Trophoblast cell (in vitro differentiated cells and primary cell): ENCODE measurements around the gene GPLD1.

Experiments
- DNase-seq, 2 donors: peaks; one replicate each; pipeline ENCODE4 v3.0.0-alpha.2; 2016
- H2AFZ ChIP-seq: 2 replicates; pipeline ENCODE4 v1.6.1; 2013; ENCODE audit warnings: low read length, moderate library complexity, mild to moderate bottlenecking; ENCODE audit not compliant: insufficient read depth, poor library complexity
- H2AK5ac ChIP-seq: 2 replicates; pipeline ENCODE4 v1.6.1; 2013; ENCODE audit warnings: mild to moderate bottlenecking, low read length
- H2BK120ac ChIP-seq: 2 replicates; pipeline ENCODE4 v1.6.1; 2013; ENCODE audit warnings: low read length, mild to moderate bottlenecking, moderate library complexity; ENCODE audit not compliant: insufficient read depth, poor library complexity
- H2BK12ac ChIP-seq: 2 replicates; pipeline ENCODE4 v1.6.1; 2013; ENCODE audit warnings: mild to moderate bottlenecking, low read length, moderate library complexity
- H2BK5ac ChIP-seq: 2 replicates; pipeline ENCODE4 v1.6.1; 2013; ENCODE audit warnings: low read length, low read depth, moderate library complexity, mild to moderate bottlenecking; ENCODE audit not compliant: poor library complexity
- H3K14ac ChIP-seq: 2 replicates; pipeline ENCODE4 v1.6.1; 2013; ENCODE audit warnings: mild to moderate bottlenecking, low read length
- H3K18ac ChIP-seq: 2 replicates; pipeline ENCODE4 v1.6.1; 2013; ENCODE audit warnings: mild to moderate bottlenecking, low read length
- H3K23ac ChIP-seq: 2 replicates; pipeline ENCODE4 v1.6.1; 2013; ENCODE audit warnings: low read length
- H3K27ac ChIP-seq: 2 replicates; pipeline ENCODE4 v1.5.1; 2013; ENCODE audit warnings: low read depth, mild to moderate bottlenecking, inconsistent platforms, low read length, moderate library complexity
- H3K27me3 ChIP-seq: 2 replicates; pipeline ENCODE4 v1.6.1; 2013; ENCODE audit warnings: inconsistent platforms, mild to moderate bottlenecking, low read length, moderate library complexity; ENCODE audit not compliant: insufficient read depth
- H3K36me3 ChIP-seq, 2 experiments: 1 replicate in 1 of 2; 2 replicates in 1 of 2; pipeline ENCODE4 v1.6.1; 2013; ENCODE audit warnings: low read length in 2 of 2, mild to moderate bottlenecking in 2 of 2, moderate library complexity in 1 of 2; ENCODE audit not compliant: insufficient read depth in 2 of 2, control insufficient read depth in 1 of 2
- H3K4ac ChIP-seq: 2 replicates; pipeline ENCODE4 v1.6.1; 2013; ENCODE audit warnings: low read depth, mild to moderate bottlenecking, low read length, moderate library complexity
- H3K4me1 ChIP-seq, 2 experiments: 1 replicate in 1 of 2; 2 replicates in 1 of 2; pipeline ENCODE4 v1.6.1; 2013; ENCODE audit warnings: low read length in 2 of 2, mild to moderate bottlenecking in 2 of 2, moderate library complexity in 1 of 2; ENCODE audit not compliant: insufficient read depth in 2 of 2, control insufficient read depth in 1 of 2
- H3K4me2 ChIP-seq: 2 replicates; pipeline ENCODE4 v1.6.1; 2013; ENCODE audit warnings: inconsistent platforms, mild to moderate bottlenecking, low read length, moderate library complexity
- H3K4me3 ChIP-seq: 2 replicates; pipeline ENCODE4 v1.5.1; 2013; ENCODE audit warnings: mild to moderate bottlenecking, low read depth, low read length, inconsistent platforms
- H3K79me1 ChIP-seq: one replicate; pipeline ENCODE4 v1.6.1; 2013; ENCODE audit warnings: low read length
- H3K79me2 ChIP-seq: 2 replicates; pipeline ENCODE4 v1.6.1; 2013; ENCODE audit warnings: low read length, mild to moderate bottlenecking; ENCODE audit not compliant: control insufficient read depth, insufficient read depth, poor library complexity
- H3K9ac ChIP-seq: 2 replicates; pipeline ENCODE4 v1.6.1; 2013; ENCODE audit warnings: mild to moderate bottlenecking, low read length
- H3K9me3 ChIP-seq: 2 replicates; pipeline ENCODE4 v1.6.1; 2013; ENCODE audit warnings: low read depth, mild to moderate bottlenecking, control low read depth, inconsistent platforms, low read length; ENCODE audit not compliant: insufficient read depth
- H4K12ac ChIP-seq: 2 replicates; pipeline ENCODE4 v1.6.1; 2013; ENCODE audit warnings: low read depth, mild to moderate bottlenecking, low read length, moderate library complexity
- H4K8ac ChIP-seq: 2 replicates; pipeline ENCODE4 v1.6.1; 2013; ENCODE audit warnings: low read depth, mild to moderate bottlenecking, low read length, moderate library complexity
- H4K91ac ChIP-seq: one replicate; pipeline ENCODE4 v1.6.1; 2013; ENCODE audit warnings: low read depth, mild to moderate bottlenecking, low read length, moderate library complexity
- WGBS: extraction: QIAGEN DNeasy Blood & Tissue Kit; methylation state at CpG from one replicate; pipeline ENCODE4 v1.1.7; 2013; ENCODE audit warnings: missing lambda C conversion rate; ENCODE audit not compliant: insufficient read length, insufficient coverage; ENCODE audit errors: extremely low coverage; 5-methylcytosine and 5-hydroxymethylcytosine counted together

Gene GPLD1

GRCh38 chr6:24460966-24461365 lies 28.4 kb downstream of the GPLD1 start:
- H4K8ac ChIP-seq, result no peak overlapping the region
- H2BK120ac ChIP-seq, result no peak overlapping the region
- no peaks in the 10 kb centered on the region for H3K79me2 ChIP-seq
- H2AK5ac ChIP-seq, result no peak overlapping the region
- no peak overlapping the region for H3K18ac ChIP-seq
- H3K14ac ChIP-seq, result no peak overlapping the region
- no peak overlapping the region for H4K91ac ChIP-seq
- H3K4ac ChIP-seq, result no peak overlapping the region
- H2BK12ac ChIP-seq, result no peak overlapping the region
- H3K27ac ChIP-seq, result no peak overlapping the region
- no CpG with 5 or more reads among the region's 4 CpGs for WGBS
- H3K36me3 ChIP-seq, result no peaks in the 10 kb centered on the region
- no peak overlapping the region for H4K12ac ChIP-seq
- no peak overlapping the region for H2BK5ac ChIP-seq
- no peak for DNase-seq
- H3K9me3 ChIP-seq, result no peaks in the 10 kb centered on the region
- no peak overlapping the region for H2AFZ ChIP-seq
- H3K9ac ChIP-seq, result no peak overlapping the region
- H3K27me3 ChIP-seq, result no peaks in the 10 kb centered on the region
- H3K4me3 ChIP-seq, result no peak overlapping the region
- H3K23ac ChIP-seq, result no peak overlapping the region
- H3K4me2 ChIP-seq, result no peak overlapping the region
- H3K4me1 ChIP-seq, result no peaks in the 10 kb centered on the region
- no peaks in the 10 kb centered on the region for H3K79me1 ChIP-seq

- Histone ChIP-seq H3K14ac (no peak overlapping the region), H4K8ac (no peak overlapping the region), H3K9me3 (no peaks in the 10 kb centered on the region), H3K27ac (no peak overlapping the region), H3K9ac (no peak overlapping the region), H4K12ac (no peak overlapping the region), H3K27me3 (no peaks in the 10 kb centered on the region), H2BK120ac (no peak overlapping the region), H3K4ac (no peak overlapping the region), H2BK5ac (no peak overlapping the region), H4K91ac (no peak overlapping the region), H2BK12ac (no peak overlapping the region), H3K23ac (no peak overlapping the region), H2AK5ac (no peak overlapping the region), H3K4me1 (peaks cover 0 to under 1% of the 10 kb centered on the region in 2 experiments), H3K36me3 (no peaks in the 10 kb centered on the region), H3K18ac (no peak overlapping the region), H3K4me3 (no peak overlapping the region), H3K79me2 (no peaks in the 10 kb centered on the region), H3K79me1 (no peaks in the 10 kb centered on the region), H3K4me2 (no peak overlapping the region), H2AFZ (no peak overlapping the region)
- no CpG with 5 or more reads among the region's 2 CpGs for WGBS
- DNase-seq, result peak in 1 of 2 donors; percentile 52
These were observed 30.4 kb downstream of the GPLD1 start for GRCh38 chr6:24458941-24459340.

GRCh38 chr6:24458134-24458533 lies 31.2 kb downstream of the GPLD1 start:
- Histone ChIP-seq H3K79me1 (no peaks in the 10 kb centered on the region), H3K4ac (no peak overlapping the region), H4K12ac (no peak overlapping the region), H2AFZ (no peak overlapping the region), H3K14ac (no peak overlapping the region), H2BK12ac (no peak overlapping the region), H3K9me3 (no peaks in the 10 kb centered on the region), H2AK5ac (no peak overlapping the region), H3K36me3 (no peaks in the 10 kb centered on the region), H3K23ac (no peak overlapping the region), H4K91ac (no peak overlapping the region), H3K18ac (no peak overlapping the region), H4K8ac (no peak overlapping the region), H3K4me3 (no peak overlapping the region), H3K4me1 (peaks cover 0 to 2% of the 10 kb centered on the region in 2 experiments), H3K79me2 (no peaks in the 10 kb centered on the region), H3K4me2 (no peak overlapping the region), H3K27me3 (no peaks in the 10 kb centered on the region), H3K9ac (no peak overlapping the region), H2BK5ac (no peak overlapping the region), H3K27ac (no peak overlapping the region), H2BK120ac (no peak overlapping the region)
- no peak for DNase-seq
- WGBS, result no CpG with 5 or more reads among the region's 4 CpGs

GRCh38 chr6:24455061-24455460 lies 34.3 kb downstream of the GPLD1 start:
- no peak overlapping the region for H3K4ac ChIP-seq
- no peak overlapping the region for H3K9ac ChIP-seq
- no peak overlapping the region for H3K4me2 ChIP-seq
- H3K27me3 ChIP-seq, result no peaks in the 10 kb centered on the region
- DNase-seq, result no peak
- H3K27ac ChIP-seq, result no peak overlapping the region
- H2AK5ac ChIP-seq, result no peak overlapping the region
- H3K79me1 ChIP-seq, result no peaks in the 10 kb centered on the region
- H3K9me3 ChIP-seq, result no peaks in the 10 kb centered on the region
- H4K91ac ChIP-seq, result no peak overlapping the region
- H3K14ac ChIP-seq, result no peak overlapping the region
- no peak overlapping the region for H4K12ac ChIP-seq
- peaks cover 2% of the 10 kb centered on the region in 2 experiments for H3K4me1 ChIP-seq
- H3K36me3 ChIP-seq, result no peaks in the 10 kb centered on the region
- no peak overlapping the region for H3K23ac ChIP-seq
- no peak overlapping the region for H2BK12ac ChIP-seq
- no peak overlapping the region for H3K4me3 ChIP-seq
- H2BK120ac ChIP-seq, result no peak overlapping the region
- H2BK5ac ChIP-seq, result no peak overlapping the region
- WGBS, result no CpG with 5 or more reads among the region's 4 CpGs
- no peak overlapping the region for H2AFZ ChIP-seq
- no peaks in the 10 kb centered on the region for H3K79me2 ChIP-seq
- H4K8ac ChIP-seq, result no peak overlapping the region
- H3K18ac ChIP-seq, result no peak overlapping the region
